ENCODE data around the gene NODAL.
A peak's percentile ranks its signal among the peaks of the same experiment; 100 is the strongest.

The NODAL gene

GRCh38 chr10:70458329-70459060, 17.0 kb upstream of the NODAL start (continued):
- no peak for TF ChIP-seq ZNF26 (tag by site-specific recombination; IDR thresholded peaks at IDR 0.05)
- TF ChIP-seq HIC1 (tag by site-specific recombination; IDR thresholded peaks at IDR 0.05) = peak; percentile 71; the same call in 1 of the 2 replicates
- peak; percentile 86 for TF ChIP-seq GLIS2 (tag by site-specific recombination; IDR thresholded peaks at IDR 0.05)
- TF ChIP-seq ZNF248 (tag by site-specific recombination; IDR thresholded peaks at IDR 0.05) = no peak
- no peak for TF ChIP-seq ZNF560 (tag by site-specific recombination; IDR thresholded peaks at IDR 0.05; ENCODE audit: borderline replicate concordance)
- no peak for TF ChIP-seq ZNF214 (tag by site-specific recombination; IDR thresholded peaks at IDR 0.05; ENCODE audit: borderline replicate concordance)
- peak; percentile 60; the same call in 1 of the 2 replicates for TF ChIP-seq ZNF501 (tag by site-specific recombination; IDR thresholded peaks at IDR 0.05)
- no peak for TF ChIP-seq ZNF776 (tag by site-specific recombination; IDR thresholded peaks at IDR 0.05; ENCODE audit: borderline replicate concordance)
- no peak for TF ChIP-seq ZNF112 (tag by site-specific recombination; IDR thresholded peaks at IDR 0.05)
- no peak for TF ChIP-seq HOXD13 (CRISPR knock-in tag; IDR thresholded peaks at IDR 0.05; ENCODE audit: borderline replicate concordance)
- TF ChIP-seq ZNF530 (tag by site-specific recombination; IDR thresholded peaks at IDR 0.05; ENCODE audit: low read depth) = no peak
- TF ChIP-seq ZNF114 (tag by site-specific recombination; IDR thresholded peaks at IDR 0.05) = no peak
- no peak for TF ChIP-seq ZNF513 (tag by site-specific recombination; IDR thresholded peaks at IDR 0.05)
- TF ChIP-seq ZNF324 (tag by site-specific recombination; IDR thresholded peaks at IDR 0.05) = no peak
- TF ChIP-seq ZNF830 (tag by site-specific recombination; IDR thresholded peaks at IDR 0.05; ENCODE audit: low read depth) = no peak
- no peak for TF ChIP-seq HOXA7 (CRISPR knock-in tag; IDR thresholded peaks at IDR 0.05; ENCODE audit: borderline replicate concordance)
- no peak for TF ChIP-seq ZNF548 (tag by site-specific recombination; IDR thresholded peaks at IDR 0.05)
- no peak for TF ChIP-seq ZNF311 (tag by site-specific recombination; IDR thresholded peaks at IDR 0.05; ENCODE audit: borderline replicate concordance)
- no peak for TF ChIP-seq ZNF621 (tag by site-specific recombination; IDR thresholded peaks at IDR 0.05)
- peak; percentile 72 for TF ChIP-seq KLF9 (tag by site-specific recombination; IDR thresholded peaks at IDR 0.05; ENCODE audit: low read depth)
- no peak for TF ChIP-seq ZNF146 (tag by site-specific recombination; IDR thresholded peaks at IDR 0.05)
- TF ChIP-seq ZNF398 (tag by site-specific recombination; IDR thresholded peaks at IDR 0.05) = peak; percentile 53; the same call in 1 of the 2 replicates
- TF ChIP-seq WT1 (tag by site-specific recombination; IDR thresholded peaks at IDR 0.05) = peak; percentile 42; the same call in 1 of the 2 replicates
- no peak for TF ChIP-seq ZNF140 (tag by site-specific recombination; IDR thresholded peaks at IDR 0.05)
- no peak for TF ChIP-seq SETDB1 (IDR thresholded peaks at IDR 0.05; ENCODE audit: insufficient read length, low read length)
- no peak for TF ChIP-seq ZSCAN4 (tag by site-specific recombination; IDR thresholded peaks at IDR 0.05)
- TF ChIP-seq, protein P1, sequence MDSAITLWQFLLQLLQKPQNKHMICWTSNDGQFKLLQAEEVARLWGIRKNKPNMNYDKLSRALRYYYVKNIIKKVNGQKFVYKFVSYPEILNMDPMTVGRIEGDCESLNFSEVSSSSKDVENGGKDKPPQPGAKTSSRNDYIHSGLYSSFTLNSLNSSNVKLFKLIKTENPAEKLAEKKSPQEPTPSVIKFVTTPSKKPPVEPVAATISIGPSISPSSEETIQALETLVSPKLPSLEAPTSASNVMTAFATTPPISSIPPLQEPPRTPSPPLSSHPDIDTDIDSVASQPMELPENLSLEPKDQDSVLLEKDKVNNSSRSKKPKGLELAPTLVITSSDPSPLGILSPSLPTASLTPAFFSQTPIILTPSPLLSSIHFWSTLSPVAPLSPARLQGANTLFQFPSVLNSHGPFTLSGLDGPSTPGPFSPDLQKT (IDR thresholded peaks at IDR 0.05; ENCODE audit: borderline replicate concordance, low read depth, low read length) = no peak
- no peak for TF ChIP-seq IKZF3 (tag by site-specific recombination; IDR thresholded peaks at IDR 0.05)
- TF ChIP-seq, protein P2, sequence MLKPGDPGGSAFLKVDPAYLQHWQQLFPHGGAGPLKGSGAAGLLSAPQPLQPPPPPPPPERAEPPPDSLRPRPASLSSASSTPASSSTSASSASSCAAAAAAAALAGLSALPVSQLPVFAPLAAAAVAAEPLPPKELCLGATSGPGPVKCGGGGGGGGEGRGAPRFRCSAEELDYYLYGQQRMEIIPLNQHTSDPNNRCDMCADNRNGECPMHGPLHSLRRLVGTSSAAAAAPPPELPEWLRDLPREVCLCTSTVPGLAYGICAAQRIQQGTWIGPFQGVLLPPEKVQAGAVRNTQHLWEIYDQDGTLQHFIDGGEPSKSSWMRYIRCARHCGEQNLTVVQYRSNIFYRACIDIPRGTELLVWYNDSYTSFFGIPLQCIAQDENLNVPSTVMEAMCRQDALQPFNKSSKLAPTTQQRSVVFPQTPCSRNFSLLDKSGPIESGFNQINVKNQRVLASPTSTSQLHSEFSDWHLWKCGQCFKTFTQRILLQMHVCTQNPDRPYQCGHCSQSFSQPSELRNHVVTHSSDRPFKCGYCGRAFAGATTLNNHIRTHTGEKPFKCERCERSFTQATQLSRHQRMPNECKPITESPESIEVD (tag by site-specific recombination; IDR thresholded peaks at IDR 0.05) = no peak

Measured in HEK293 (cell line).